Astrocyte of the spinal cord (primary cell): ENCODE results near the gene EXOSC9.
A peak's percentile ranks its signal among the peaks of the same experiment; 100 is the strongest.

Experiments used
- DNase-seq: peaks from one replicate; pipeline ENCODE4 v3.0.0; 2011; ENCODE audit warnings: low read depth, low spot score
- H3K4me3 ChIP-seq: 2 replicates; pipeline ENCODE4 v1.5.1; 2011; ENCODE audit warnings: low read depth, mild to moderate bottlenecking, low read length, moderate library complexity
- in situ Hi-C: cut with HindIII; loops from 2 replicates; pipeline ENCODE4 v1.10.0; 2017; ENCODE audit warnings: low sequenced_read_pairs
- TF ChIP-seq, protein P1 (sequence below): IDR thresholded peaks from 2 replicates; pipeline ENCODE4 v1.5.1; 2012; ENCODE audit warnings: low read depth, mild to moderate bottlenecking, low read length, inconsistent platforms

Gene EXOSC9

DNA sequence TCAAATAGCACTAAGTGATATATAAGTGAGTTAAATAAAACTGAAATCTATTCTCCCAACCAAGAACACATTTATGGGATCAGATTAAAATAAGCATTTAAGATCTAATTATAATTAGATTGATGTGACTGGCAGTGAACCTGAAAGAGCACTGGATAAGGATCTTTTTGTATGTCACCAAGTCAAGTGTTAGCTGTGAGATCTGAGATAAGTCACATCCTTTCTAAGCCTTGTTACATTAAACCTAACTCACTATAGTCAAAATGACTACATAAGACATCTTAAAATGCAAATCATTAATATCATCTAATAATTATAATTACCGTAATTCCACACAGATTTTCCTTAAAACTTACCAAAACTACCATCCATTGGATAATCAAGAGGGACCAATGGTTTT is 20.9 kb downstream of the EXOSC9 start:
- in situ Hi-C loops, result no loop called here
- DNase-seq, result no peak
- TF ChIP-seq, protein P1, sequence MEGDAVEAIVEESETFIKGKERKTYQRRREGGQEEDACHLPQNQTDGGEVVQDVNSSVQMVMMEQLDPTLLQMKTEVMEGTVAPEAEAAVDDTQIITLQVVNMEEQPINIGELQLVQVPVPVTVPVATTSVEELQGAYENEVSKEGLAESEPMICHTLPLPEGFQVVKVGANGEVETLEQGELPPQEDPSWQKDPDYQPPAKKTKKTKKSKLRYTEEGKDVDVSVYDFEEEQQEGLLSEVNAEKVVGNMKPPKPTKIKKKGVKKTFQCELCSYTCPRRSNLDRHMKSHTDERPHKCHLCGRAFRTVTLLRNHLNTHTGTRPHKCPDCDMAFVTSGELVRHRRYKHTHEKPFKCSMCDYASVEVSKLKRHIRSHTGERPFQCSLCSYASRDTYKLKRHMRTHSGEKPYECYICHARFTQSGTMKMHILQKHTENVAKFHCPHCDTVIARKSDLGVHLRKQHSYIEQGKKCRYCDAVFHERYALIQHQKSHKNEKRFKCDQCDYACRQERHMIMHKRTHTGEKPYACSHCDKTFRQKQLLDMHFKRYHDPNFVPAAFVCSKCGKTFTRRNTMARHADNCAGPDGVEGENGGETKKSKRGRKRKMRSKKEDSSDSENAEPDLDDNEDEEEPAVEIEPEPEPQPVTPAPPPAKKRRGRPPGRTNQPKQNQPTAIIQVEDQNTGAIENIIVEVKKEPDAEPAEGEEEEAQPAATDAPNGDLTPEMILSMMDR, result no peak
- peak overlapping the region; percentile 88 for H3K4me3 ChIP-seq

DNA sequence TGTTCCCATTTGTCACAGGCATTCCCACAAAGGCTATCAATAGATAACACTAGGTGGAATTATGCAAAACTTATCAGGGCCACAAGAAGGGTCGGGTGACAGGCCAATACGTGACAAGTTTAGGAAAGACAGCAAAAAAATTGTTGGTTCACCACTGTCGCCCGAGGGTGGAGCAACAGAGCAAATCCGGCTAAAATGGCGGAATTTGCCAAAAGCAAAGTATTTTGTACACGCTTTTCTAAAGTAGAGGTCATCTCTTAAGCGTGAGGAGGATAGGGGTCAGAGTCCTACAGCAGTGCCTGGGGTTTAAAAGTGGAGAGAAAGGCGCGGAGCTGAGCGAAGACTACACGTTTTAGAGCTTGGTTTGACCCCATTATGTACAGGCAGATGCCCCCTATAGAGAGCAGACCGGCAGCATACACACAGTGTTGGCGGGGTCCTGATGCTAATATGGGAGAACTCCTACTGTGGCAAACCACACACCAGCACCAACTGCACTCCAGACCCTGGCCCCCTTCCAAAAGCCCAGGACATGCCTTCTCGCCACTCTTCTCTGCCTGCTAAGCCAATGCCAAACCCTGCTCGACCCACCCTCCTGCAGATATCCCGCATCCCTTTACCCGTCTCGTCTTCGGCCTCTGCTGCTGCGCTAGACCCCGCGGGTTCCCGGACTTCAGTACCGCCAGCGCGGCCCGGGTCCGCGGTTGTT is 21.8 kb downstream of the EXOSC9 start:
- peak; percentile 41 for DNase-seq
- in situ Hi-C loops, result no loop called here

DNA sequence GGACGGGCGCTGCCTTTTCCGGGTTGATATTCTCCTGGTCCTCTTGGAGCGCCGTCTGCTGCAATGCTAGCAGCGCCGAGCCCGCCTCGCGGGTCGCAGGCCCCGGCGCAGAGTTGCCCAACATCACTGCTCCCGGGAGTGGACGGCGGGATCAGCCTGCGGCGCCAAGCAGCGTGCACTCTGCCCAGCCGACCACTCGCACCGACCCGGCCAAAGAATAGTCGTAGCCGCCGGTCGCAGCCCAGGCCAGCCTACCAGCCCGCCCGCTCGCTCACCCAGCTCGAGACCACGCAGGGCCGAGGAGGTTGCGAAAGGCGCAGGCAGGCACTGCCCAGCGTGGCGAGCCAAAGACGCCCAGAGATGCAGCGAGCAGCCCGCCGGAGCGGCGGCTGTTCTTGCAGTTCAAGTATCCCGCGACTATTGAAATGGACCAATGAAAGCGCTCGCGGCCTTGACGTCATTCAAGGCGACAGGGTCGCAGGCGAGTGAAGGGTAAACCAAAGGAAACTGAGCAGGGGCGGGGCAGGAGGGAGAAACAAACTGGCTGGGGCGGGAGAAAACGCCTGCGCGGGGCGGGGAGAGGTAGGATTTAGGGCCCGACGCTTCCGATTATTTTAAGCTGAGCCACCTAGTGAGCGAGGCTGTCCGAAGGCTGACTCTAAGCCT is 22.5 kb downstream of the EXOSC9 start, which contains the start of gene CCNA2:
Gene CCNA2, minus strand, starts transcription at position 379 of the 666 bp plus-strand sequence. Its CDS starts 255 bp downstream, at position 124.
- TF ChIP-seq, protein P1, result no peak
- peak within 1 kb of the TSS; percentile 88 for H3K4me3 ChIP-seq
- in situ Hi-C loops, result no loop called here
- peak; percentile 98 for DNase-seq

More for the DNA sequence above, 21.8 kb downstream of the EXOSC9 start:
- TF ChIP-seq, protein P1, result no peak
- H3K4me3 ChIP-seq, result peak overlapping the region; percentile 88

DNA sequence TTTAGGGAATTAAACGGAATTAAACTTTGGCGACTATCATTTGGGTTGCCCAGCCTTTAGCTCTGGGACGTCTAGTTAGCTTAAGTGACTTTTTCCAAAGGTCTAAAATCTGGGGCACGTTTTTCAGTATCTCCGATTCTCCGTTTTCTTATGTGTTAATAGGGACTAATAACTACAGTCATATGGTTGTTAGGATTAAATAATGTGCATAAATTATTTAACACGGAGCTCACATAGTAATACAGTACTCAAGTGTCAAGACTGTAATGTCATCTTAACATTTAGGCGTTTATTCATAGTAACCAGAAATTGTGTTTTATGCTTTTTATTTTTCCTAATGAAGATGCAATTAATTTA is 23.0 kb downstream of the EXOSC9 start:
- H3K4me3 ChIP-seq, result peak overlapping the region; percentile 88
- in situ Hi-C loops, result no loop called here
- TF ChIP-seq, protein P1, result no peak
- no peak for DNase-seq

DNA sequence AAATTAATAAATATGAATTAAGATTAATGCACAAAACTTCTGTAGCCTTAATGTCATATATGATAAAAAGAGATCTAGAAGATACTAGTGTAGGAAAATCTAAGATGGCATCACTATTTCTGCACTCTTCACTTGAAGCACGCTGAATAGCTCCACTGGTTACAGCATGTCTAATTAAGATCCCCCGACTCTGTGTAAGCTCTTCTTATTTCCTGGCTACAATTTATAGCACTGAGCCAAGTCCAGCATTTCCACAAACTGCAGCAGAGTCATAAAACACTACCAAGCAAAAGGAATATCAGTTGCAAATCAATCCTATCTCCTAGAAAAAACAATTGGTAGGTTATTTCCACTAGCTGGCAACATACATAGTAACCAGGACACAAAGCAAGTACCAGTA is 23.8 kb downstream of the EXOSC9 start:
- H3K4me3 ChIP-seq, result no peak overlapping the region
- TF ChIP-seq, protein P1, result no peak
- DNase-seq, result no peak
- in situ Hi-C loops, result no loop called here

GRCh38 chr4:121827853-121828252 is 26.7 kb downstream of the EXOSC9 start:
- DNase-seq, result peak; percentile 4
- in situ Hi-C loops, result no loop called here
- H3K4me3 ChIP-seq, result no peak overlapping the region

More at GRCh38 chr4:121827853-121828252, 26.7 kb downstream of the EXOSC9 start:
- TF ChIP-seq, protein P1, result no peak
